HG03520 (cell line): ENCODE results near the gene SCAMP1.
"Not testable (repeated sequence)": the region's sequence is repeated elsewhere in the genome, so short reads cannot be mapped to it uniquely, and the experiment has no call there.

Experiments used
- ATAC-seq: cut with Tn5 transposase; IDR thresholded peaks from one replicate; pipeline ENCODE4 v1.9.1; 2021; ENCODE audit warnings: mild to moderate bottlenecking, moderate library complexity; ENCODE audit not compliant: unreplicated experiment

The SCAMP1 gene

DNA sequence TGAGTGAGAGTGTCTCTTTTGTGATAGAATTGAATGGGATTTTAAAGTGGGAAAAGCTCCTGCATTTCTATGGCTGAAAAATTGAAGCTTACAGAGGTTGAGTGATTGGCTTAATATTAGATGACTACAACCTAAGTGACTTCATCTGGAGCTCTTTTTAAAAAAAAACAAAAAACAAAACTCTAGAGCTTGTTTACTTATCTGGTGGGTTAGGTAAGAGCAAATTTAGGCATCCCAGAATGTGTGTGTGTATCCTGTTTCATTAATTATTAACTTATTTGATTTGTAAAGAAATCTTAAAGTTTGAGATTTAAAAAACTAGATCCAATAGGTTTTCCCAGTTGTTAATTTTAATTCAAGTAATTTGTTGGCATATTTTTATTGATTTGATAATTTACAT, 60.1 kb downstream of the SCAMP1 start:
- ATAC-seq, result no peak

DNA sequence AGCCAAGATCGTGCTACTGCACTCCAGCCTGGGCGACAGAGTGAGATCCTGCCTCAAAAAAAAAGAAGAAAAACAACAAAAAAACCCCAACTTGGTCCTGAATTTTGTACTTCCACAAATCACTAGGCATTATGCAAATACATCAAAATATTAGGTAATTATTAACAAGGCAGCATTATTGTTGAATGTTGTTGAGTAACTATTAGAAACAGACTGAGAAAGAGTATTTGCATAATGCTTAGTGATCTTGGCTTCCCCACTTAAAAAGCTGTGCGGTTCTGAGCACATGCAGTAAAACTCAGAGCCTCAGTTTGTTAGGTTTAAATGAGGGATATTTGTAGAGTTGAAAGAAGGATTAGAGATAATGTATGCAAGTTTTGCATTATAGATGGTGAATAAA, 64.2 kb downstream of the SCAMP1 start:
- ATAC-seq, result no peak

DNA sequence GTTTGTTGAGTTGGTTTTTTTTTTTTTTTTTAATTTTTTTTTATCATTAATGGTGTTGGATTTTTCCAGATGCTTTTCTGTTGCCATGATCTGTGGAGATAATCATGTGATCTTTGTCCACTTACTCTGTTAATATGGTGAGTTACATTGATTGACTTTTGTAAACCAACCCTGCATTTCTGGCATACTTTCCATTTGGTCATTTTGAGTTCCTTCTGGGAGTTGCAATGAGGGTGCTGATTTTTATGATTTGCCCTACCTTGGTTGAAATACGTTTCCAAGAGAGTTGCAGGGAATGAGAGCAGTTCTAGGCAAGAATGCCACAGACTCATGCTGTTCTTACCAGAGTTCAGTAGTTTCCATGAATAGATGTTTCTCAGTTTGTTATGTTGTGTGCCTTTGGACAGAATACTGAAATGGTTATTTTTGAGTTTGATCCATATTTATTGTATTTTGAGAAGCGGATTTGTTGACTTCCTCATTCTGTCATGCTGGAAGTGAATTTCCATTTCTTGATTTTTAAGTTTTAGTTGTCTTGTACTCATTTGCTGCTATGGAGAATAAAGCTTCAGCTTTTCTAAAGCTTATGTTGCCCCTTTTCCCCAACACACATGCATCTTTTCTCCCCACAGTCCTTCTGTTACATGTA, 69.0 kb downstream of the SCAMP1 start:
- ATAC-seq, result no peak

DNA sequence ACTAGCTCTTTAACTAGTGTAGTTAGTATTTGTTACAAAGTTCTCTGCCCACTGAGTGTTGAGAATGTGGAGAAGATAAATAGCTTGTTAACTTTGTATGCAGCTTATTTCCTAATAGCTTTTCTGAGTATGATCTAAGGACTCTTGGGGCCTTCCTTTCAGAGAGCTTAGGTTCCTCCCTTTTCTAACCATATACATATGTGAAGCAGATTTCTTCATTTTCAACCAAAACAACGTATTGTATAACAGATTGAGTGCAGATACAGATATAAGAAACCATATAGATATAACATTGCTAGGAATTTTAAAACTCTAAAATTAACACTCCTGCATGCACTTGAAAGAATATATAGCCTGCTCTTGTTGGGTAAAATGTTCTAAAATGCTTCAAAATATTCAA, 70.4 kb downstream of the SCAMP1 start:
- ATAC-seq, result no peak

DNA sequence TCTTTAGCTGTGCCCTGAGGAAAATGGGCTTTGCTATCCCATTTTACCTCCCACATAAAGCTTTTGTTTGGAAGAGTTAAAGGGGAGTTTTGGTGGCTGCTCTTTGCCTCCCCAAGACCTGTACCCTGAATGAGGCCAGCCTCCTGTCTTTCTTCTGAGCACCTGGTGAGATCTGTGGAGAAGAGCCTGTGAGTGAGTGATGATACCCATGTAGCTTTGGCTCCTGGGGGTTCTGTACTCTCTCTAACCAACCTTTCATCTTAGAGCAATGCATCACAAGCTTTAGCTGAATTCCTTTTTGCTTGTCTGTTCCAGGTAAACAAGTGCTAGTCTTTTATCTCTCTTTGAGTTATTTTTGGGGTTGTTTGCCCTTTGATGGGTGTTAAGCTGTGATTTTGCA, 73.6 kb downstream of the SCAMP1 start:
- no peak for ATAC-seq

DNA sequence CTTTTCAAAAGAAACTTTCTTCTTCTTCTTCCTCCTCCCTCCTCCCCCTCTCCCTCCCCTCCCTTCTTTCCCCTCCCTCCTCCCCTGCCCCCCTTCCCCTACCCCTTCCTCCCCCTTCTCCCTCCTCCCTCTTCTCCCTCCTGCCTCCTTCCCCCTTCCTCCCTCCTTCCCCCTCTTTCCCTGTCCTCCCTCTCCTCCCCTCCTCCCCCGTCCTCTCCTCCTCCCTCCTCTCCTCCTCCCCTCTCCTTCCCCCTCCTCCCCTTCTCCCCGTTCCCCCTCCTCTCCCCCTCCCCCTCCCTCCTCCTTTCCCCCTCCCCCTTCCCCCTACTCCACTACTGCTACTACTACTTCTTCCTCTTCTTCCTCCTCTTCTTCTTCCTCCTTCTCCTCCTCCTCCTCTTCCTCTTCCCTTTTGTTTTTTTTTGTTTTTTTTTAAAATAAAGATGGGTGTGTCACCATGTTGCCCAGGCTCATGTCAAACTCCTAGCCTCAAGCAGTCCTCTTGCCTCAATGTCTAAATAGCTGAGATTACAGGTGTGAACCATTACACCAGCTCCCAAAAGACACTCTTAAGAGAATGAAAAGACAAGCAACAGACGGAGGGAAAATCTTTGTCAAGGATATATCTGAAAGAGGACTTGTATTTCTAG, 87.5 kb downstream of the SCAMP1 start:
- no peak for ATAC-seq

DNA sequence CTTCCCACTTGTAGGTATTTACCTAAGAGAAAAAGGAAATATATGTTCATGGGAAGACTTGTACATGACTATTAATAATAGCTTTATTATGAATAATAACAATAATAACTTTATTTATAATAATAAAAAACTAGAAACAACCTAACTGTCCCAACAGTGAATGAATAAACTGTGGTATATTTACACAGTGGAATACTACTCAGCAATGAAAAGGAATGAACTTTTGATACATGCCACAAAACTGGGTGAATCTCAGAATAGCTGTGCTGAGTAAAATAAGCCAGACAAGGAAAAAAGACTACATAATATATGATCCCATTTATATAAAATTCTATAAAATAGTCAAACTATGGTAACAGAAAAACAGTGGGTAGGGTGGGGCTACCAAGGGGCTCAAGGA, 88.7 kb downstream of the SCAMP1 start:
- no peak for ATAC-seq

DNA sequence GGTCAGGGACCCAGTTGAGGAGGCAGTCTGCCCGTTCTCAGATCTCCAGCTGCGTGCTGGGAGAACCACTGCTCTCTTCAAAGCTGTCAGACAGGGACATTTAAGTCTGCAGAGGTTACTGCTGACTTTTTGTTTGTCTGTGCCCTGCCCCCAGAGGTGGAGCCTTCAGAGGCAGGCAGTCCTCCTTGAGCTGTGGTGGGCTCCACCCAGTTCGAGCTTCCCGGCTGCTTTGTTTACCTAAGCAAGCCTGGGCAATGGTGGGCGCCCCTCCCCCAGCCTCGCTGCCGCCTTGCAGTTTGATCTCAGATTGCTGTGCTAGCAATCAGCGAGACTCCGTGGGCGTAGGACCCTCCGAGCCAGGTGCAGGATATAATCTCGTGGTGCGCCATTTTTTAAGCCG, 97.1 kb downstream of the SCAMP1 start:
- not testable (repeated sequence) for ATAC-seq

DNA sequence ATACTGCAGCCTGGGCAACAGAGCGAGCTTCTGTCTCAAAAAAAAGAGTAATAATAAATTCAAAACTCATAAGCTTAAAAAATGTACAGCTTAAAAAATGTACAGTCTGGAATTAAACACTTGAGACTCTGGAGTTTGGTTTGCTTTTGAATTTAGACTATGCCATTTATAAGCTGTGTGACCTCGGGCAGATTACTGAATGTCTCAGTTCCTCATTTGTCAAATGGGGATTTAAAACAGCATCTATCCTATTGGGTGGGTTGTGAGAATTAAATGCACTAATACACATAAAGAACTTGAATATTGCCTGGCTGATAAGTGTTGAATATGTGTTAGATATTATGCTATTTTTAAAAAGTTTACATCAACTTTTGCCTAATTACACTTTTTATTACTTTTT, 98.4 kb downstream of the SCAMP1 start:
- ATAC-seq, result no peak

DNA sequence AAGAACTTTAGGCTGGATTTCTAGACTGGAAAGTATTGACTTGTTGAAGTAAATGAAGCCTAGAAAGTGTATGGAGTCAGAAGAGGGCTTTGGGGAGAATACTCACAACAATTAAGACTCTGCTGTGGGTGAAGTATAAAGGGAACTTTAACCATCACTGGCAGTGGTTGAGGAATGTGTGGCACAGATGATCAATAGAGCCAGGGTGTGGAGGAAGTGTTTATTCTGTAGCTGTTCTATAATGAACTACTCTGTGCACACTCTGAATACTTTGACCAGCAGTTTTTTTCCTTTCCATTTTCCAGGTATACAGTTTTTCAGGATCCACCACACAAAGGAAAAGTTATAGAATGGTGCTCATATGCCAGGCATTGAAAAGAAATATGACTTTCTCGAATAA, 106.7 kb downstream of the SCAMP1 start:
- no peak for ATAC-seq

DNA sequence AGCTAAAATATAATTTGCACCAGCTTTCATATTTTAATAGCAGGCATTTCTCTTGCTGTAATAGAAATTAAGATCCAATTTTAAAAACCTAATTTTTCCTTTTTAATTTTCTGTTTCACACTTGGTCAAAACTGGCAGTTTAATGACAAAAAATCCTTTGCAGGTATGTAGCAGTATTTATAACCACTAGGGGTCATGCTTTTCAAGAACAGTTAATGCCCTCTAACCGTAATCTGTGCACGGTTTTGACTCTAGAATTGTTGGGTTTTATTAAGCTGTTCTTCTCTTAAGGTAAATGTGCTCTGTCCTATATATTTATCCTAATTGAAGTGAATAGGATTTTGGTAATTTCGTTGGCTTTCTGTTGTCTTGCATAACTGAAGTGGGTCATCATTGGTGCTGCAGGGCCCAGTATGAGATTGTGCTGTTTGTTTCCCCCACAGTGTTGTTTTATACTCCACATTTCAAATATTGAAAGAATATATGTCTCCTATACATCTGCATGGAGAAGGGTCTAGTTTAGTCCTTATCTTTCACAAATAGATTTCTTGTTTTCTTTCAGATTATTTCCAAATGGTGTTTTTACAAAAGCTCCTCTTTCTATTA, 107.4 kb downstream of the SCAMP1 start:
- ATAC-seq, result no peak

DNA sequence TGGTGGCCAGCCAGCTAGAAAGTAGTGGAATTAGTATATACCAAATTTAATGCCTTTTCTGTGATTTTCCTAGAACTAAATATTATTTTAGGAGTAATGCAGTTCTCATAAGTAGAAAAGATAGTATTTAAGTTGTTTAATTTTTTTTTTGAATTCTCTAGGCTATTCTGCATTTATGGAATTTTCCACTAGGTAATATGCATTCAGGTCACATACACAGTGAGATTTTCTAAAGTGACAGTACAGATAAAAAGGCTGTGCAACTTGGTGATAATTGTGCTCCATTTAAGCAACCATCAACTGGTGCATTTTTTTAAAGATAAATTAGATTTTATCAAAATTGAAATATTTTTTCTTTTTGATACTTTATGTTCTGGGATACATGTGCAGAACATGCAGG, 111.5 kb downstream of the SCAMP1 start:
- no peak for ATAC-seq

DNA sequence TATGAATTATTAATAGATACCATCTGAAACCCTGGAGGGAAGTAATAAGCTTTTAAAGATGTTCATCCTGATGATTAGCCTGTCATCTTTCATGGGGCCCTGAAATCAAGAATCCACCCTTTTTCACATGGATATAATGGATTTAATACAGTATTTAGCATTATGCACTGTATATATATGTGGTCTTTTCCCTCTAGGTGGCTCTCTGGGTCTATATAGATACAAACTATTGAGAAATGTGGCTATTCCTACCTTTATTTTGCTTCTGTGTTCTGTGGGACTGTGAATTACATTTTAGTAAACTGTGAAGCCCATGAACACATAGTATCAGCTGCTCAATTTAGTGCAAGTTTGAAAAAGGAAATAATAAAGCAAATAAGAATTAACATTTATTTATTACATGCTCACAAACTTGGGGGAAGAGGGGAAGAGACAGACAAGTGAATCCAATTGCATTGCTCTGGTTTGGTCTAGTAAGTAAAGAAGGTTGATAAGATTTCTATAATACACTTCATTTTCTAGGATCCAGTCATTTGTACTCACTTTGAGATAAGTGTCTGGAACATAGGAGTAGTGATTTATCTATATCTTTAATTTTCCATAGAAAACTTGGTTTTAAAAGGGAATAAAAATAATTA, 112.2 kb downstream of the SCAMP1 start:
- no peak for ATAC-seq

DNA sequence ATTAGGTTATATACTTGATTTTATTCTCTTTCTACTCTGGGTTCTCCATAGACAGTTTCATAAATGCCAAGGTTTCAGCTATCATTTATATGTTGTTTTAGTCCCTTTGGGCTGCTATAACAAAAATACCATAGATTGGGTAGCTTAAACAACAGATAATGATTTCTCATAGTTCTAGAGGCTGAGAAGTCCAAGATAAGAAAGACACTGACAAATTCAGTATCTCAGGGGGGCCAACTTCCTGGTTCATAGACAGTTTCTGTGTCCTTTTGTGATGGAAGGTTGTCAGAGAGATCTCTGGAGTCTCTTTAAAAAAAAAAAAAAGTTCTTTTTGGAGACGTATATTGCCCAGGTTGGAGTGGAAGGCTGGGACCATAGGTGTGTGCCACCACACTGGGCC, 113.3 kb downstream of the SCAMP1 start:
- ATAC-seq, result no peak

DNA sequence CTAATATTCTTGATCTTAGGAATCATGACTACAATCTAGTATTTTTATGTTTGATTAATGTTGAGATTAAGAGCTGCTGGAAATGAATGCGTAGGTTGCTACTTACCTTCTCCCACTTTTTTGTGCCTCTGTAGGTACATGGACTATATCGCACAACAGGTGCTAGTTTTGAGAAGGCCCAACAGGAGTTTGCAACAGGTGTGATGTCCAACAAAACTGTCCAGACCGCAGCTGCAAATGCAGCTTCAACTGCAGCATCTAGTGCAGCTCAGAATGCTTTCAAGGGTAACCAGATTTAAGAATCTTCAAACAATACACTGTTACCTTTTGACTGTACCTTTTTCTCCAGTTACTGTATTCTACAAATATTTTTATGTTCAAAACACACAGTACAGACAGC, 115.0 kb downstream of the SCAMP1 start:
- no peak for ATAC-seq

DNA sequence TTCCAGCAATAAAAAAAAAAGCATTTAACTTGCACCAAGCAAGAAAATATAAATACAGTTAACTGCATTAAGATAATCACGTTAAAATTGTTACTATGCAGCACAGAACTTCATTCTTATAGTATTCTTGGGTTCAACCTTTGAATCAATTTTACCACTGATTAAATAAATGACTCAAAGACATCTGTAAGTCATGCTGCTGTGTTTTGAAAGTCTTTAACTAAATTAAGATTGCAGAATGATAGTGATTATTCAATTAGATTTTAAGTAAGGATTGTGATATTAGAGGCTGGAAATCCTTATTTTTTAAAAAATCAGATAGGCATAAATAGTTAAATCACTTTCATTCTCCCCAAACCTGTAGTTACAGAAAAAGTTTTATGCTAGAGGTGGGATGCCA, 116.4 kb downstream of the SCAMP1 start:
- no peak for ATAC-seq

DNA sequence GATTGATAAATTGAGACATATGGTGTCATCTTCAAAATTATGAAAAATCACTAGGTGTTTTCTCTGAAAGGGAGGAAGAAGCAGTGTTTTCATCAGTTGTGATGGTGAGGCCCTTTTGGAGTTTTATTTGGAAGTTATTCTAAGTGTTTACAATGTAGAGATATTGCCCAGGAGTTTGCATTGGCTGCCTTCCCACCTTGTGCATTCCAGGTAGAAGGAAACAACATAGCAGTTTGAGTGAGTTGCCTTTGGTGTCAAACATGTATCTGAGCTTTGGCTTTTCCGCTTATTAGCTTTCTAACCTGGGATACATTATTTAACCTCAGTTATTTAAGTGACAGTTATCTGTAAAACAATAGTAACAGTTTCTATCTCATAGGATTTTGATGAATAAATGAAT, 122.5 kb downstream of the SCAMP1 start:
- ATAC-seq, result no peak

DNA sequence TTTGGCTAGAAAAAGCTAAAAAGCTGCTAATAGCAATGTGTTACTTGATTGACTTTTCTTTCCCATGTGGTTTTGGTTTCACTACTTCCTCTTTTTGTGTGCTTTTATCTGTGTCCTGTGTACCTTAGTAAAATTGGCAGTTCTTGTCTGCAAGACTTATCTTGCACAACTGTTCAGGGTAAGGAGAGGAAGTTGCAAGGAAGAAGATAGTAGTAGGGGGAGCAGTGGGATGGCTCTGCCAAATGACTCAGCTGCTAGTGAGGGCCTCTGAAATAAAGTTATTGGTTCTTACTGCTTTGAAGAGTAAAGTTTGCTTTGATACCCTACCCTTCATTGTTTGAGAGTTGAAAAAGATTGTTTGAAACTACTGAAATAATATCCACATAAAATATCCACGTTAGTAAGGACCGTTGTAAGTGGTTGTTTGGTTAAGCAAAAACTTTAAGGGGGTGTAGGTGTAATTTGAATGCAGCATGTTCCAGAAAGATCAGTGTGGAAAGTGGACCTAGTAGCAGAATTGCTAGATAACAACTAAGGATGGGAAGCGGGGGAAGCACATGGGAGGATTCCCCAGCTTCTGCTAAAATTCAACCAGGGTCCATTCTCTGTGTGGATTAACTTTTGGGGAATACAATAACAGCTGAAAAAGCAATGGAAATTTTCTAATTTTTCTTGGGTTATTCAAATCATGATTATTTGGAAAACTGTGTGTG, 123.5 kb downstream of the SCAMP1 start:
- ATAC-seq, result peak; percentile 88

DNA sequence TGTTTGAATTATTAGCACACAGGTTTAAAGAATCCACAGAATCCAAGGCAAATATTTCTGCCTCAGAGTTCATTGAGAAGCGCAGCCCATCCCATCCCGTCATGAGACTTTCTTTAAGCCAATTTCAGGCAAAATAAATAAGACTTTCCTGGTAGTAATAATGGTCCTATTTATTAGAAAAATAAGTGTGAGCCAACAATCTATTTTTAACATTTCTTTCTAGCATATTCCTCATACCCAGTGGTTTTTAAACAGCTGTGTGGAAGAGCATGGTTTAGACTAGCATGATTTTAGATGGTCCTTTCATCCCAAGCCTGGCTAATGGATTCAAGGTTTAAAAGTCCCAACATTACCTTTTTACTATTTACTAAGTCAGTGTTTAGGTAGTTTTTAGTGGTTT, 125.8 kb downstream of the SCAMP1 start:
- no peak for ATAC-seq

DNA sequence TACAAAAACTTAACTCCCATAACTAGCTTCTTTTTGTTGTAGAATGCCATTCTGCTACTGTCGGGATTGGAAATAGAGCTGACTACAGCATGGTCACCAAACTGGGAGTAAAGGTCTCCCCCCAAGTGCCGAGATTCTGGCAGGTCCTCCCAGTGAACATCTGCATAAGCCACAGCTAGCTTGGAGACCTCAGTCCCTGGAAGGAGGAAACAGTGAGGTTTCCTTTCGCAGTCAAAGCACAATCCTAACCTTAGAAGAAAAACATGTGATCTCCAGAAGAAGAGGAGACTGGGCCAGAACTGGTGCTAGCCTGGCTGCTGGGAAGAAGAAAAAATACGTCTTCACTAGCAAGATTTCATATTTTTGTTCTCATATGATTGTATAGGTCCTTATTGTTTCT, 127.4 kb downstream of the SCAMP1 start:
- no peak for ATAC-seq

DNA sequence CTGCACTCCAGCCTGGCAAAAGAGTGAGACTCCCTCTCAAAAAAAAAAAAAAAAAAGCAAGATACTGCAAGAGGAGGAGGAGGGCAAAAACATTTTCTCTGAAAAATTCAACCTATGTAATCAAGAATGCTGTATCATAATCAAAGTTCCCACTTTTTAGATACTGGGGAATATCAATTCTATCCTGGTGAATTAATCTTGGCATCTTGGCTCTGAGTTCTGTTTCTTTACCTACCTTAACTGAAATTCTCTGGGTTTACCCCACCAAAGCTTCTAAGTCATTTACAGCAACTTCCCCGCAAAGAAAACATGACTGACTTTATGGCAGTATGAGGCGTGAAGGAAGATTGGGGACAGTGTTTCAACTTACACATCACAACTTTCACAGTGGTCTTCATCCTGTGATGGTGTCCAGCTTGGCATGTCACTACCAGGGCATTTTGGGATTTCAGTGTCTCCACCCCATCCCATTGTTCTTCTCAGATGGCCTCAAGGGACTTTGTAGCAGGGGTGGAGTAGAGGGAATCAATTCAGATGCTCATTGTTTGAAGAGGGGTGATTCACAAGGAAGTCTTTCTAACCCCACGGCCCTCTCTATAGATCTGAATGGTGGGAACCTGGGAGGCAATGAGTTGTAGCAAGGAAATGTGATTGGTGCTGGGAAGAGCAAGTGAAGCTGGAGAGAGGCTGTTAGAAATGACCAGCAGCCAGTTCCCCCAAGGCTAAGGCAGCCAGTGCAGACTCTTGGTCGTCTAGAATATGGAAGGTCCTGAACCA, 130.5 kb downstream of the SCAMP1 start:
- ATAC-seq, result no peak
